ENCODE results near the gene PRR12. TPM values are rescaled to one million over a fixed set of nuclear protein-coding genes. Genes with fewer than 3 reads are reported as not detected.
A peak's percentile ranks its signal among the peaks of the same experiment; 100 is the strongest.

Gene PRR12
- total and polyA plus RNA-seq, 9 of the 15 experiments (the other 6 are each of a cell fraction or from before 2014, with no cell fraction given) = 0.01 to 21.1 (median 0.98) TPM

- peak overlapping the region; percentile 19; the same call in 1 of the 2 replicates for H2AFZ ChIP-seq (ENCODE audit: low read depth, low read length)
- peaks cover 20% of the 10 kb centered on the region for H3K79me2 ChIP-seq (ENCODE audit: control insufficient read depth, insufficient read depth, low read length)
- WGBS (ENCODE audit: insufficient coverage, low coverage, missing lambda C conversion rate) = 19% methylated on average over 8 of the region's 19 CpGs
- H3K4me1 ChIP-seq (replicated peaks in 1 of 2; ENCODE audit: control insufficient read depth in 2 of 2, insufficient read depth in 2 of 2, low read length in 2 of 2) = peaks cover 13 to 51% of the 10 kb centered on the region in 2 experiments
- no peaks in the 10 kb centered on the region for H3K27me3 ChIP-seq (ENCODE audit: control insufficient read depth in 2 of 2, insufficient read depth in 2 of 2, low read length in 2 of 2)
- DNase-seq (ENCODE audit: extremely low read depth in 1 of 4, low spot score in 3 of 4) (peak; percentile 51 to 77 (median 73)), FAIRE-seq (peak; percentile 69), ATAC-seq (no peak)
- in situ Hi-C loops (cut with MboI) (no loop called here), intact Hi-C loops (cut with micrococcal nuclease) (no loop called here)
- peak overlapping the region; percentile 18; the same call in 1 of the 2 replicates for H3K4me3 ChIP-seq
- no peaks in the 10 kb centered on the region for H4K20me1 ChIP-seq (replicated peaks; ENCODE audit: control insufficient read depth, insufficient read depth, low read length)
- H3K36me3 ChIP-seq (ENCODE audit: control insufficient read depth, insufficient read depth, low read length) = no peaks in the 10 kb centered on the region
- CTCF ChIA-PET (ENCODE audit: low intra/inter-chr PET ratio) = no interaction called here
- peak overlapping the region; percentile 13 to 75; a peak in 2 of 4 replicates for H3K9ac ChIP-seq (ENCODE audit: insufficient read depth in 1 of 2, low read depth in 2 of 2, low read length in 2 of 2)
- POLR2A ChIA-PET = interaction anchor here (0.8 to 1.8 kb wide), 3 partner anchors 10 to 38 kb away, joined by 3 to 4 read pairs (median 3); no protein-coding TSS in a partner anchor
- BruUV-seq (replicated peaks) = no TSS peak
- H3K9me3 ChIP-seq (replicated peaks; ENCODE audit: control insufficient read depth, insufficient read depth, low read depth, low read length) = no peaks in the 10 kb centered on the region
- H3K27ac ChIP-seq (ENCODE audit: extremely low read depth, low read depth, low read length) = no peak overlapping the region; the same call in 2 of the 3 replicates
- H3K9me1 ChIP-seq (ENCODE audit: control insufficient read depth, insufficient read depth, low read length) = no peaks in the 10 kb centered on the region
- peak overlapping the region; percentile 48 for H3K4me2 ChIP-seq (ENCODE audit: insufficient read depth, low read length)
- TF ChIP-seq EGR1 (conservative IDR thresholded peaks at IDR 0.05) = peak; percentile 79
- TF ChIP-seq RBM15 (IDR thresholded peaks at IDR 0.05; ENCODE audit: insufficient read depth, low read length) = no peak
- TF ChIP-seq AFF1 (IDR thresholded peaks at IDR 0.05; ENCODE audit: low read depth in 1 of 2, partially characterized antibody in 2 of 2) = peak in 1 of 2 experiments; percentile 90
- no peak for TF ChIP-seq ZNF449 (CRISPR knock-in tag; IDR thresholded peaks at IDR 0.05)
- TF ChIP-seq, protein P1, sequence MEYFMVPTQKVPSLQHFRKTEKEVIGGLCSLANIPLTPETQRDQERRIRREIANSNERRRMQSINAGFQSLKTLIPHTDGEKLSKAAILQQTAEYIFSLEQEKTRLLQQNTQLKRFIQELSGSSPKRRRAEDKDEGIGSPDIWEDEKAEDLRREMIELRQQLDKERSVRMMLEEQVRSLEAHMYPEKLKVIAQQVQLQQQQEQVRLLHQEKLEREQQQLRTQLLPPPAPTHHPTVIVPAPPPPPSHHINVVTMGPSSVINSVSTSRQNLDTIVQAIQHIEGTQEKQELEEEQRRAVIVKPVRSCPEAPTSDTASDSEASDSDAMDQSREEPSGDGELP (CRISPR knock-in tag; IDR thresholded peaks at IDR 0.05; ENCODE audit: borderline replicate concordance) = 0 out of 2 replicates have a peak, but pooled peaks have one; percentile 12
- peak; percentile 11; the same call in 1 of the 2 replicates for TF ChIP-seq CXXC5 (CRISPR knock-in tag; IDR thresholded peaks at IDR 0.05)
- TF ChIP-seq NRF1 (conservative IDR thresholded peaks at IDR 0.05 in 1 of 2, IDR thresholded peaks at IDR 0.05 in 1 of 2) = peak; percentile 28 to 39; a peak in 1 of 4 replicates
- no peak for TF ChIP-seq RBFOX2 (IDR thresholded peaks at IDR 0.05; ENCODE audit: low read depth, low read length)
- peak; percentile 28 for TF ChIP-seq ETV1 (tag; conservative IDR thresholded peaks at IDR 0.05; ENCODE audit: low read depth)
- peak; percentile 53 for TF ChIP-seq SMARCE1 (IDR thresholded peaks at IDR 0.05)
- TF ChIP-seq NFIC (IDR thresholded peaks at IDR 0.05) = peak; percentile 74
- TF ChIP-seq ARID1B (IDR thresholded peaks at IDR 0.05) = peak; percentile 43; the same call in 1 of the 2 replicates
- TF ChIP-seq SMARCA5 (IDR thresholded peaks at IDR 0.05) = peak; percentile 71; the same call in 1 of the 2 replicates
- TF ChIP-seq NCOA1 (IDR thresholded peaks at IDR 0.05; ENCODE audit: low read depth) = 0 out of 2 replicates have a peak, but pooled peaks have one; percentile 32
- TF ChIP-seq HDAC2 (IDR thresholded peaks at IDR 0.05) = peak; percentile 33; the same call in 1 of the 2 replicates
Observed at GRCh38 chr19:49637821-49638738, 47.1 kb downstream of the PRR12 start.

Measured in K562 (cell line).